MM.1S (cell line): ENCODE data around the gene ATG4B.

Source experiments
- DNase-seq: peaks from one replicate; pipeline ENCODE4 v3.0.0-alpha.2; 2015
- H2AFZ ChIP-seq: fragments of 300-600 bp; sonication (generic); 2 replicates; pipeline ENCODE4 v1.6.0; 2016; ENCODE audit warnings: antibody characterized with exemption, low read length
- H3F3A ChIP-seq: fragments of 300-600 bp; sonication (generic); 2 replicates; pipeline ENCODE4 v1.6.1; 2016; ENCODE audit warnings: mild to moderate bottlenecking, antibody characterized with exemption, low read length, moderate library complexity, mixed read lengths; ENCODE audit not compliant: insufficient read depth
- H3K27ac ChIP-seq: fragments of 300-600 bp; sonication (generic); 2 replicates; pipeline ENCODE4 v1.5.1; 2016; ENCODE audit warnings: mild to moderate bottlenecking, low read length
- H3K27me3 ChIP-seq: fragments of 300-600 bp; sonication (generic); replicated peaks from 2 replicates; pipeline ENCODE4 v1.6.0; 2016; ENCODE audit warnings: low read length; ENCODE audit not compliant: insufficient read depth
- H3K36me3 ChIP-seq: fragments of 300-600 bp; sonication (generic); replicated peaks from 2 replicates; pipeline ENCODE4 v1.6.1; 2016; ENCODE audit warnings: mild to moderate bottlenecking, low read length, mixed read lengths; ENCODE audit not compliant: insufficient read depth
- H3K4me1 ChIP-seq: fragments of 300-600 bp; sonication (generic); 2 replicates; pipeline ENCODE4 v1.6.1; 2016; ENCODE audit warnings: low read length, mixed read lengths
- H3K4me2 ChIP-seq: fragments of 300-600 bp; sonication (generic); 2 replicates; pipeline ENCODE4 v1.6.0; 2016; ENCODE audit warnings: low read depth, low read length
- H3K4me3 ChIP-seq: fragments of 300-600 bp; sonication (generic); 2 replicates; pipeline ENCODE4 v1.5.1; 2016; ENCODE audit warnings: low read length, mixed read lengths
- H3K79me2 ChIP-seq: fragments of 300-600 bp; sonication (generic); 2 replicates; pipeline ENCODE4 v1.6.1; 2016; ENCODE audit warnings: mixed run types, low read length, mixed read lengths
- H3K9ac ChIP-seq: fragments of 300-600 bp; sonication (generic); 2 replicates; pipeline ENCODE4 v1.6.1; 2016; ENCODE audit warnings: low read length, mixed read lengths
- H3K9me2 ChIP-seq: fragments of 300-600 bp; sonication (generic); replicated peaks from 2 replicates; pipeline ENCODE4 v1.6.1; 2016; ENCODE audit warnings: mild to moderate bottlenecking, low read length, mixed read lengths; ENCODE audit not compliant: insufficient read depth
- H3K9me3 ChIP-seq: fragments of 300-600 bp; sonication (generic); replicated peaks from 2 replicates; pipeline ENCODE4 v1.6.1; 2016; ENCODE audit warnings: mild to moderate bottlenecking, low read length, mixed read lengths; ENCODE audit not compliant: insufficient read depth
- H4K20me1 ChIP-seq: fragments of 300-600 bp; sonication (generic); 2 replicates; pipeline ENCODE4 v1.6.1; 2016; ENCODE audit warnings: mild to moderate bottlenecking, low read length, moderate library complexity, mixed read lengths; ENCODE audit not compliant: insufficient read depth
- EZH2 ChIP-seq: fragments of 300-600 bp; sonication (generic); optimal IDR thresholded peaks from 2 replicates; pipeline ENCODE3; 2017; ENCODE audit warnings: low read depth, mild to moderate bottlenecking, antibody characterized with exemption, low read length, mixed read lengths
- EZH2phosphoT487 ChIP-seq: fragments of 300-600 bp; sonication (generic); IDR thresholded peaks from 2 replicates; pipeline ENCODE4 v1.6.1; 2018; ENCODE audit warnings: antibody characterized with exemption, low read length
- TF ChIP-seq, protein P1 (sequence below): fragments of 300-600 bp; sonication (generic); IDR thresholded peaks from 2 replicates; pipeline ENCODE4 v1.5.1; 2016; ENCODE audit warnings: antibody characterized with exemption, low read length, mixed read lengths

Gene ATG4B

GRCh38 chr2:241665731-241666440 lies 28.4 kb downstream of the ATG4B start:
- H3K36me3 ChIP-seq = no peaks in the 10 kb centered on the region
- no peak overlapping the region for H3K4me3 ChIP-seq
- H2AFZ ChIP-seq = no peak overlapping the region
- DNase-seq = no peak
- no peaks in the 10 kb centered on the region for H3F3A ChIP-seq
- H3K9me2 ChIP-seq = no peaks in the 10 kb centered on the region
- no peaks in the 10 kb centered on the region for H3K27me3 ChIP-seq
- H4K20me1 ChIP-seq = no peaks in the 10 kb centered on the region
- no peaks in the 10 kb centered on the region for H3K9me3 ChIP-seq
- TF ChIP-seq, protein P1, sequence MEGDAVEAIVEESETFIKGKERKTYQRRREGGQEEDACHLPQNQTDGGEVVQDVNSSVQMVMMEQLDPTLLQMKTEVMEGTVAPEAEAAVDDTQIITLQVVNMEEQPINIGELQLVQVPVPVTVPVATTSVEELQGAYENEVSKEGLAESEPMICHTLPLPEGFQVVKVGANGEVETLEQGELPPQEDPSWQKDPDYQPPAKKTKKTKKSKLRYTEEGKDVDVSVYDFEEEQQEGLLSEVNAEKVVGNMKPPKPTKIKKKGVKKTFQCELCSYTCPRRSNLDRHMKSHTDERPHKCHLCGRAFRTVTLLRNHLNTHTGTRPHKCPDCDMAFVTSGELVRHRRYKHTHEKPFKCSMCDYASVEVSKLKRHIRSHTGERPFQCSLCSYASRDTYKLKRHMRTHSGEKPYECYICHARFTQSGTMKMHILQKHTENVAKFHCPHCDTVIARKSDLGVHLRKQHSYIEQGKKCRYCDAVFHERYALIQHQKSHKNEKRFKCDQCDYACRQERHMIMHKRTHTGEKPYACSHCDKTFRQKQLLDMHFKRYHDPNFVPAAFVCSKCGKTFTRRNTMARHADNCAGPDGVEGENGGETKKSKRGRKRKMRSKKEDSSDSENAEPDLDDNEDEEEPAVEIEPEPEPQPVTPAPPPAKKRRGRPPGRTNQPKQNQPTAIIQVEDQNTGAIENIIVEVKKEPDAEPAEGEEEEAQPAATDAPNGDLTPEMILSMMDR = no peak
- TF ChIP-seq EZH2 (no peak), EZH2phosphoT487 (no peak)
- no peaks in the 10 kb centered on the region for H3K79me2 ChIP-seq
- no peak overlapping the region for H3K9ac ChIP-seq
- H3K27ac ChIP-seq = no peak overlapping the region
- no peak overlapping the region for H3K4me2 ChIP-seq
- H3K4me1 ChIP-seq = no peaks in the 10 kb centered on the region

DNA sequence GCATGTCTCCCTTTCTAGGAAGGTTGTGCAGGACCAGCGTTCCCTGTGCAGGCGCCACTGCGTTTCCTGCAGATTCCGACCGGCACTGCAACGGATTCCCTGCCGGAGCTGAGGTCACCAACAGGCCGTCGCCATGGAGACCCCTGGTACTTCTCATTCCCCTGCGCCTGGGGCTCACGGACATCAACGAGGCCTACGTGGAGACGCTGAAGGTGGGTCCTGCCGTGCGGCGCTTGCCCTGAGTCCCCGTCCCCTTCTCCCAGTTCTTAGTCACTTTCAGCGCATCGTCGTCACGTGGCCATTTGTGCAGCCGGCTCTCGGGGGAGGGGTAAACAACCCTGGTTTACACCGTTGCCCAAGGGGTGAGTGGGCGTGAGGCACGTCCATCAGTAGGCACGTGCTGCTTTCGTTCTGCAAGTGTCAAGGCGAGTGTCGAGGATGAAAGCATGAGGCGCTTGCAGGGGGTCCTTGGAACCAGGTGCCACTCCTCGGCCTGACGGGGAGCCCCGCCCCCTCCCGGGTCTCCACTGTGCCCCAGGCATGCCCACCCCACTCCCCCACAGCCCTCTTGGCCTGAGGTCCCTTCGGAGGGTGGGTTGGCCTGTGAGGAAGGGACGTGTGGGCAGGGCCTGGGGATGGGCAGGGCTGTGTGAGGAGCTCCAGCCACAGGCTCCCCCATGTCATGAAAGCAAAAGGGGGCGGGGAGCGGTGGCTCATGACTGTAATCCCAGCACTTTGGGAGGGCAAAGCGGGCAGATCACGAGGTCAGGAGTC lies 29.3 kb downstream of the ATG4B start:
- Histone ChIP-seq H3F3A (no peaks in the 10 kb centered on the region), H3K9me2 (no peaks in the 10 kb centered on the region), H3K4me3 (no peak overlapping the region), H3K27me3 (no peaks in the 10 kb centered on the region), H3K4me2 (no peak overlapping the region), H3K27ac (no peak overlapping the region), H3K4me1 (no peaks in the 10 kb centered on the region), H4K20me1 (no peaks in the 10 kb centered on the region), H2AFZ (no peak overlapping the region), H3K36me3 (no peaks in the 10 kb centered on the region), H3K9me3 (no peaks in the 10 kb centered on the region), H3K9ac (no peak overlapping the region), H3K79me2 (no peaks in the 10 kb centered on the region)
- TF ChIP-seq, protein P1 = no peak
- no peak for TF ChIP-seq EZH2
- no peak for TF ChIP-seq EZH2phosphoT487
- no peak for DNase-seq

DNA sequence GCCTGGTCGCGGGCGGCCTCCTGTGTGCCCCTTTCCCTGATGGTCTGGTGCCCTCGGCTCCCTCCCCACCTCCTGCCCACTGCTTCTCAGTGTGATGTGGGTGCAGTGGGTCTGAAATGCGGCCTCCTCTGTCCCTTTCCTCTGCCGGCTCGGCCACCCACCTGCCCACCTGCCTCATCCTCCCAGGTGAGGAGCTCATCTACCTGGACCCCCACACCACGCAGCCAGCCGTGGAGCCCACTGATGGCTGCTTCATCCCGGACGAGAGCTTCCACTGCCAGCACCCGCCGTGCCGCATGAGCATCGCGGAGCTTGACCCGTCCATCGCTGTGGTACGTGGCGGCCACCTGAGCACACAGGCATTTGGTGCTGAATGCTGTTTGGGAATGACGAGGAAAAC lies 30.9 kb downstream of the ATG4B start:
- H3K4me1 ChIP-seq = no peaks in the 10 kb centered on the region
- H4K20me1 ChIP-seq = no peaks in the 10 kb centered on the region
- no peak overlapping the region for H3K27ac ChIP-seq
- no peaks in the 10 kb centered on the region for H3K27me3 ChIP-seq
- H3K4me3 ChIP-seq = no peak overlapping the region
- TF ChIP-seq, protein P1 = no peak
- TF ChIP-seq EZH2phosphoT487 (no peak), EZH2 (no peak)
- H3K79me2 ChIP-seq = no peaks in the 10 kb centered on the region
- no peaks in the 10 kb centered on the region for H3K9me3 ChIP-seq
- H3K9ac ChIP-seq = no peak overlapping the region
- no peak for DNase-seq
- no peak overlapping the region for H3K4me2 ChIP-seq
- no peak overlapping the region for H2AFZ ChIP-seq
- no peaks in the 10 kb centered on the region for H3K36me3 ChIP-seq
- no peaks in the 10 kb centered on the region for H3F3A ChIP-seq
- no peaks in the 10 kb centered on the region for H3K9me2 ChIP-seq
